ENCODE data around the gene CCDC182. TPM values are rescaled to one million over a fixed set of nuclear protein-coding genes. Genes with fewer than 3 reads are reported as not detected.
A peak's percentile ranks its signal among the peaks of the same experiment; 100 is the strongest.

Gene CCDC182
- total and polyA plus RNA-seq, 2 of the 13 experiments (the other 11 are each of a cell fraction or from before 2014, with no cell fraction given), result not detected

DNA sequence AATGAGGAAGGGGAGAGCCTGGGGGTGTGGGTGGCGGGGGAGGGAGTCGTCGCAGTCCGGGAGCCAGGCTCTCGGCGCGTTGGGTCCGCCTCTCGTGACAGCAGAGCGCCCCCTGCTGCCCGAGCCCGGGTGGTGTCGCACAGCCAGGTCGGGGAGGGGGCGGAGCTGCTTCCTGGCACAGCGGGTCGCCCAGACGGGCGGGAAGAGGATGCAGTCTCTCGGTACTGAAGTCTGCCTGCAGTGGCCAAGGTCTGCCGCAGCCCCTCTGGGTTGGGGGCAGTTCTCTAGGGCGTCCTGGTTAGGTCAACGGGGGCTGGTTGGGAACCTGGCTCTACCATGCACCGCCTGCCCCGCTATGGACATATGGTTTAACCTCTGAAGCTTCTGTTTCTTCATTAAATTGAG, 38.2 kb upstream of the CCDC182 start (continued):
- TF ChIP-seq ETV5 (CRISPR knock-in tag; IDR thresholded peaks at IDR 0.05; ENCODE audit: borderline replicate concordance) (peak; percentile 33; the same call in 1 of the 2 replicates), ZMAT3 (CRISPR knock-in tag; conservative IDR thresholded peaks at IDR 0.05) (no peak), ZNF589 (CRISPR knock-in tag; conservative IDR thresholded peaks at IDR 0.05) (no peak), ISX (CRISPR knock-in tag; conservative IDR thresholded peaks at IDR 0.05) (no peak), SALL1 (CRISPR knock-in tag; IDR thresholded peaks at IDR 0.05) (peak; percentile 64), ARNTL (CRISPR knock-in tag; IDR thresholded peaks at IDR 0.05) (no peak), KLF6 (CRISPR knock-in tag; IDR thresholded peaks at IDR 0.05) (no peak), ZBTB8A (CRISPR knock-in tag; IDR thresholded peaks at IDR 0.05; ENCODE audit: borderline replicate concordance, low read depth) (no peak), RCOR2 (CRISPR knock-in tag; IDR thresholded peaks at IDR 0.05) (no peak), ESRRA (CRISPR knock-in tag; IDR thresholded peaks at IDR 0.05; ENCODE audit: low read depth) (no peak), ZNF660 (CRISPR knock-in tag; IDR thresholded peaks at IDR 0.05; ENCODE audit: borderline replicate concordance, low read depth) (no peak), SKI (IDR thresholded peaks at IDR 0.05; ENCODE audit: partially characterized antibody) (no peak), ASH2L (IDR thresholded peaks at IDR 0.05; ENCODE audit: insufficient read length, low read depth, low read length) (no peak), STAT5B (CRISPR knock-in tag; IDR thresholded peaks at IDR 0.05) (no peak), JARID2 (CRISPR knock-in tag; IDR thresholded peaks at IDR 0.05; ENCODE audit: insufficient replicate concordance) (no peak), FOXK1 (CRISPR knock-in tag; IDR thresholded peaks at IDR 0.05; ENCODE audit: borderline replicate concordance, low read depth) (no peak), ZNF260 (CRISPR knock-in tag; IDR thresholded peaks at IDR 0.05; ENCODE audit: borderline replicate concordance, low read depth) (no peak), PHF21A (CRISPR knock-in tag; IDR thresholded peaks at IDR 0.05) (no peak), SOX13 (IDR thresholded peaks at IDR 0.05) (no peak), SOX13 (CRISPR knock-in tag; conservative IDR thresholded peaks at IDR 0.05 in 1 of 2, IDR thresholded peaks at IDR 0.05 in 1 of 2) (no peak), SRY (CRISPR knock-in tag; IDR thresholded peaks at IDR 0.05) (no peak; the same call in 1 of the 2 replicates), MIER3 (CRISPR knock-in tag; IDR thresholded peaks at IDR 0.05; ENCODE audit: borderline replicate concordance) (no peak), ZSCAN22 (CRISPR knock-in tag; IDR thresholded peaks at IDR 0.05) (no peak), ZNF138 (CRISPR knock-in tag; IDR thresholded peaks at IDR 0.05; ENCODE audit: low read depth) (no peak), KLF12 (CRISPR knock-in tag; IDR thresholded peaks at IDR 0.05; ENCODE audit: borderline replicate concordance) (no peak), FOSL1 (CRISPR knock-in tag; IDR thresholded peaks at IDR 0.05; ENCODE audit: borderline replicate concordance) (no peak), RORA (CRISPR knock-in tag; IDR thresholded peaks at IDR 0.05) (no peak), ZBTB21 (CRISPR knock-in tag; IDR thresholded peaks at IDR 0.05) (no peak), HMGA1 (CRISPR knock-in tag; conservative IDR thresholded peaks at IDR 0.05) (no peak)
- TF ChIP-seq, protein P1, sequence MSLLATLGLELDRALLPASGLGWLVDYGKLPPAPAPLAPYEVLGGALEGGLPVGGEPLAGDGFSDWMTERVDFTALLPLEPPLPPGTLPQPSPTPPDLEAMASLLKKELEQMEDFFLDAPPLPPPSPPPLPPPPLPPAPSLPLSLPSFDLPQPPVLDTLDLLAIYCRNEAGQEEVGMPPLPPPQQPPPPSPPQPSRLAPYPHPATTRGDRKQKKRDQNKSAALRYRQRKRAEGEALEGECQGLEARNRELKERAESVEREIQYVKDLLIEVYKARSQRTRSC (CRISPR knock-in tag; IDR thresholded peaks at IDR 0.05; ENCODE audit: low read depth), result no peak
- TF ChIP-seq, protein P2, sequence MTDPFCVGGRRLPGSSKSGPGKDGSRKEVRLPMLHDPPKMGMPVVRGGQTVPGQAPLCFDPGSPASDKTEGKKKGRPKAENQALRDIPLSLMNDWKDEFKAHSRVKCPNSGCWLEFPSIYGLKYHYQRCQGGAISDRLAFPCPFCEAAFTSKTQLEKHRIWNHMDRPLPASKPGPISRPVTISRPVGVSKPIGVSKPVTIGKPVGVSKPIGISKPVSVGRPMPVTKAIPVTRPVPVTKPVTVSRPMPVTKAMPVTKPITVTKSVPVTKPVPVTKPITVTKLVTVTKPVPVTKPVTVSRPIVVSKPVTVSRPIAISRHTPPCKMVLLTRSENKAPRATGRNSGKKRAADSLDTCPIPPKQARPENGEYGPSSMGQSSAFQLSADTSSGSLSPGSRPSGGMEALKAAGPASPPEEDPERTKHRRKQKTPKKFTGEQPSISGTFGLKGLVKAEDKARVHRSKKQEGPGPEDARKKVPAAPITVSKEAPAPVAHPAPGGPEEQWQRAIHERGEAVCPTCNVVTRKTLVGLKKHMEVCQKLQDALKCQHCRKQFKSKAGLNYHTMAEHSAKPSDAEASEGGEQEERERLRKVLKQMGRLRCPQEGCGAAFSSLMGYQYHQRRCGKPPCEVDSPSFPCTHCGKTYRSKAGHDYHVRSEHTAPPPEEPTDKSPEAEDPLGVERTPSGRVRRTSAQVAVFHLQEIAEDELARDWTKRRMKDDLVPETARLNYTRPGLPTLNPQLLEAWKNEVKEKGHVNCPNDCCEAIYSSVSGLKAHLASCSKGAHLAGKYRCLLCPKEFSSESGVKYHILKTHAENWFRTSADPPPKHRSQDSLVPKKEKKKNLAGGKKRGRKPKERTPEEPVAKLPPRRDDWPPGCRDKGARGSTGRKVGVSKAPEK (CRISPR knock-in tag; IDR thresholded peaks at IDR 0.05; ENCODE audit: borderline replicate concordance), result no peak

All from HepG2 (cell line).